Activated CD8-positive, alpha-beta T cell treated with anti-CD3 and anti-CD28 coated beads for 36 hours (primary cell): ENCODE data around the gene CNNM3. TPM values are rescaled to one million over a fixed set of nuclear protein-coding genes. Genes with fewer than 3 reads are reported as not detected.
A peak's percentile ranks its signal among the peaks of the same experiment; 100 is the strongest.

Source experiments
- ATAC-seq: fragments of 200-7000 bp; cut with Tn5 transposase; one replicate; pipeline ENCODE4 v1.10.0; 2021; ENCODE audit warnings: mild to moderate bottlenecking, moderate library complexity
- CTCF ChIA-PET: fragments of 350-600 bp; sonication (Branson Sonifier 250); formaldehyde crosslinking; loops from one replicate; lab custom pipeline; 2021; ENCODE audit warnings: antibody characterized with exemption; lab: Charles Lee
- POLR2A ChIA-PET: fragments of 350-600 bp; sonication (Branson Sonifier 250); formaldehyde crosslinking; loops from one replicate; lab custom pipeline; 2021; ENCODE audit warnings: antibody characterized with exemption; lab: Charles Lee
- DNase-seq: peaks from one replicate; pipeline ENCODE4 v3.0.0-alpha.2; 2020
- H3K27ac Mint-ChIP-seq: one replicate; pipeline ENCODE4 v1.8.0; 2021; ENCODE audit warnings: mild to moderate bottlenecking, mixed read lengths
- H3K27me3 Mint-ChIP-seq: one replicate; pipeline ENCODE4 v1.8.0; 2021; ENCODE audit warnings: mixed read lengths
- H3K36me3 Mint-ChIP-seq: one replicate; pipeline ENCODE4 v1.8.0; 2021; ENCODE audit warnings: low read depth, mixed read lengths
- H3K4me1 Mint-ChIP-seq: one replicate; pipeline ENCODE4 v1.8.0; 2021; ENCODE audit warnings: low read depth, mixed read lengths
- H3K4me3 Mint-ChIP-seq: one replicate; pipeline ENCODE4 v1.8.0; 2021; ENCODE audit warnings: mild to moderate bottlenecking, moderate library complexity, mixed read lengths
- H3K9me3 Mint-ChIP-seq: one replicate; pipeline ENCODE4 v1.8.0; 2021; ENCODE audit warnings: mixed read lengths
- intact Hi-C: fragments of 100-400 bp; cut with micrococcal nuclease; formaldehyde crosslinking; loops from one replicate; pipeline ENCODE4 v1.10.0; 2022
- total RNA-seq, 2 experiments: library from RNA; stranded (reverse); gene quantifications; one replicate each; pipeline ENCODE4 v1.2.3, GENCODE V29; 2021
- TF ChIP-seq, protein P1 (sequence below): fragments of 200-600 bp; IDR thresholded peaks from one replicate; pipeline ENCODE4 v1.8.0; 2022; ENCODE audit warnings: antibody characterized with exemption, mild to moderate bottlenecking

CNNM3 gene
- total RNA-seq, 2 experiments from 2014 or later: 15.8 to 19.3 TPM

DNA sequence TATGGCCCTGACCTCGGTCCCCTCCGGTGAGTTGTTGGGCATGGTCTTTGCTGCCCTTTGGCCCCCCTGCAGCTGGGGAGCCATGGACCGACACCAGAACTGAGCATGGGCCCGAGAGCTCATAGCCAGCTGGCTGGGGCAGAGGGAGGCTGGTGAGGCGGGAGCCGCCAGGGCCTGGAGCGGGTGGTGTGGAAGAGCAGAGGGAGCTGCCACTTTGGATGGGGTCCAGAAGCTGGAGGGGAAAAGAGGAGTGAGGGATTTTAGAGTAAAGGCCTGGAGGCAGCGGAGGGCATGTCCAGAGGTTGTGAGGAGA is 16.5 kb upstream of the CNNM3 start:
- TF ChIP-seq, protein P1, sequence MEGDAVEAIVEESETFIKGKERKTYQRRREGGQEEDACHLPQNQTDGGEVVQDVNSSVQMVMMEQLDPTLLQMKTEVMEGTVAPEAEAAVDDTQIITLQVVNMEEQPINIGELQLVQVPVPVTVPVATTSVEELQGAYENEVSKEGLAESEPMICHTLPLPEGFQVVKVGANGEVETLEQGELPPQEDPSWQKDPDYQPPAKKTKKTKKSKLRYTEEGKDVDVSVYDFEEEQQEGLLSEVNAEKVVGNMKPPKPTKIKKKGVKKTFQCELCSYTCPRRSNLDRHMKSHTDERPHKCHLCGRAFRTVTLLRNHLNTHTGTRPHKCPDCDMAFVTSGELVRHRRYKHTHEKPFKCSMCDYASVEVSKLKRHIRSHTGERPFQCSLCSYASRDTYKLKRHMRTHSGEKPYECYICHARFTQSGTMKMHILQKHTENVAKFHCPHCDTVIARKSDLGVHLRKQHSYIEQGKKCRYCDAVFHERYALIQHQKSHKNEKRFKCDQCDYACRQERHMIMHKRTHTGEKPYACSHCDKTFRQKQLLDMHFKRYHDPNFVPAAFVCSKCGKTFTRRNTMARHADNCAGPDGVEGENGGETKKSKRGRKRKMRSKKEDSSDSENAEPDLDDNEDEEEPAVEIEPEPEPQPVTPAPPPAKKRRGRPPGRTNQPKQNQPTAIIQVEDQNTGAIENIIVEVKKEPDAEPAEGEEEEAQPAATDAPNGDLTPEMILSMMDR: no peak
- no peaks in the 10 kb centered on the region for H3K27me3 Mint-ChIP-seq
- H3K9me3 Mint-ChIP-seq: no peaks in the 10 kb centered on the region
- DNase-seq: no peak
- H3K4me1 Mint-ChIP-seq: no peaks in the 10 kb centered on the region
- H3K27ac Mint-ChIP-seq: no peak overlapping the region
- H3K36me3 Mint-ChIP-seq: no peaks in the 10 kb centered on the region
- ATAC-seq: no peak
- ChIA-PET CTCF (interaction anchor here (1.5 to 2.5 kb wide), 6 partner anchors 15 to 163 kb away, joined by 3 to 14 read pairs (median 10); partner anchors contain the start of gene CNNM4), POLR2A (interaction anchor here (1.6 kb wide), 1 partner anchor 38 kb away, joined by 3 read pairs; no protein-coding TSS in a partner anchor)
- intact Hi-C loops: no loop called here
- no peak overlapping the region for H3K4me3 Mint-ChIP-seq

- DNase-seq (no peak), ATAC-seq (peak; percentile 28)
- Mint-ChIP-seq H3K4me1 (peaks cover 1% of the 10 kb centered on the region), H3K4me3 (no peak overlapping the region), H3K27ac (no peak overlapping the region), H3K9me3 (no peaks in the 10 kb centered on the region), H3K36me3 (no peaks in the 10 kb centered on the region), H3K27me3 (no peaks in the 10 kb centered on the region)
- POLR2A ChIA-PET: interaction anchor here (1.0 to 1.6 kb wide), 2 partner anchors 39 to 57 kb away, joined by 3 read pairs; no protein-coding TSS in a partner anchor
- TF ChIP-seq, protein P1: no peak
- intact Hi-C loops: no loop called here
- CTCF ChIA-PET: interaction anchor here (0.7 to 2.5 kb wide), 20 partner anchors 10 to 312 kb away, joined by 3 to 16 read pairs (median 4); partner anchors contain the start of genes ANKRD36, CNNM3, CNNM4 and LMAN2L
Measured at GRCh38 chr2:96800061-96801004, 15.7 kb upstream of the CNNM3 start.

GRCh38 chr2:96801005-96801785 is 14.9 kb upstream of the CNNM3 start:
- no peak overlapping the region for H3K4me3 Mint-ChIP-seq

GRCh38 chr2:96801786-96802595 is 14.1 kb upstream of the CNNM3 start:
- ChIA-PET CTCF (interaction anchor here (1.4 to 2.8 kb wide), 8 partner anchors 9 to 248 kb away, joined by 3 to 16 read pairs (median 10); partner anchors contain the start of genes CNNM3 and CNNM4), POLR2A (interaction anchor here (0.5 kb wide), 1 partner anchor 12 kb away, joined by 3 read pairs; no protein-coding TSS in a partner anchor)
- intact Hi-C loops: no loop called here
- no peak overlapping the region for H3K27ac Mint-ChIP-seq
- H3K27me3 Mint-ChIP-seq: no peaks in the 10 kb centered on the region
- H3K9me3 Mint-ChIP-seq: no peaks in the 10 kb centered on the region
- peaks cover 11% of the 10 kb centered on the region for H3K4me1 Mint-ChIP-seq
- no peaks in the 10 kb centered on the region for H3K36me3 Mint-ChIP-seq
- peak; percentile 59 for DNase-seq
- TF ChIP-seq, protein P1: no peak
- ATAC-seq: peak; percentile 52
- no peak overlapping the region for H3K4me3 Mint-ChIP-seq

More at GRCh38 chr2:96801005-96801785, 14.9 kb upstream of the CNNM3 start:
- CTCF ChIA-PET: interaction anchor here (0.8 to 2.5 kb wide), 18 partner anchors 10 to 311 kb away, joined by 3 to 16 read pairs (median 4); partner anchors contain the start of genes ANKRD36, CNNM3, CNNM4 and LMAN2L
- Mint-ChIP-seq H3K27ac (no peak overlapping the region), H3K9me3 (no peaks in the 10 kb centered on the region), H3K4me1 (peaks cover 3% of the 10 kb centered on the region), H3K27me3 (no peaks in the 10 kb centered on the region), H3K36me3 (no peaks in the 10 kb centered on the region)
- peak; percentile 98 for ATAC-seq
- POLR2A ChIA-PET: interaction anchor here (1.0 to 1.6 kb wide), 2 partner anchors 40 to 56 kb away, joined by 3 read pairs; no protein-coding TSS in a partner anchor
- intact Hi-C loops: no loop called here
- TF ChIP-seq, protein P1: peak; percentile 90
- DNase-seq: peak; percentile 84
